ENCODE data around the gene MYZAP. TPM values are rescaled to one million over a fixed set of nuclear protein-coding genes. Genes with fewer than 3 reads are reported as not detected.

The MYZAP gene
- total RNA-seq, 1 donor: under 0.01 TPM

GRCh38 chr15:57606816-57607215 is 15.1 kb downstream of the MYZAP start:
- H3K9me3 ChIP-seq (ENCODE audit: low read depth, low read length): no peaks in the 10 kb centered on the region
- no peak for DNase-seq (ENCODE audit: insufficient read length, low spot score, missing footprints)
- H2AFZ ChIP-seq (ENCODE audit: low read length): no peak overlapping the region
- H3K27me3 ChIP-seq (ENCODE audit: insufficient read depth, low read length): peaks cover 12% of the 10 kb centered on the region
- H3K27ac ChIP-seq (ENCODE audit: low read depth, low read length): no peak overlapping the region
- no peaks in the 10 kb centered on the region for H3K79me2 ChIP-seq (ENCODE audit: insufficient read depth, low read length)
- peaks cover 20% of the 10 kb centered on the region for H3K4me1 ChIP-seq (ENCODE audit: insufficient read depth, low read length)
- no peak for TF ChIP-seq CTCF (IDR thresholded peaks at IDR 0.05; ENCODE audit: extremely low read depth, low read depth, low read length)
- H3K4me2 ChIP-seq (ENCODE audit: insufficient read depth, low read length): no peak overlapping the region
- no peak overlapping the region for H3K4me3 ChIP-seq (ENCODE audit: insufficient read depth, low read length)
- no peaks in the 10 kb centered on the region for H4K20me1 ChIP-seq (ENCODE audit: insufficient read depth, low read length)
- H3K36me3 ChIP-seq (ENCODE audit: insufficient read depth, low read length): no peaks in the 10 kb centered on the region

GRCh38 chr15:57607570-57608000 is 15.9 kb downstream of the MYZAP start:
- no peak for DNase-seq (ENCODE audit: insufficient read length, low spot score, missing footprints)
- no peaks in the 10 kb centered on the region for H3K36me3 ChIP-seq (ENCODE audit: insufficient read depth, low read length)
- peaks cover 23% of the 10 kb centered on the region for H3K4me1 ChIP-seq (ENCODE audit: insufficient read depth, low read length)
- H4K20me1 ChIP-seq (ENCODE audit: insufficient read depth, low read length): no peaks in the 10 kb centered on the region
- H2AFZ ChIP-seq (ENCODE audit: low read length): no peak overlapping the region
- peaks cover 7% of the 10 kb centered on the region for H3K27me3 ChIP-seq (ENCODE audit: insufficient read depth, low read length)
- no peaks in the 10 kb centered on the region for H3K79me2 ChIP-seq (ENCODE audit: insufficient read depth, low read length)
- H3K4me3 ChIP-seq (ENCODE audit: insufficient read depth, low read length): no peak overlapping the region
- no peak overlapping the region for H3K4me2 ChIP-seq (ENCODE audit: insufficient read depth, low read length)
- no peak for TF ChIP-seq CTCF (IDR thresholded peaks at IDR 0.05; ENCODE audit: extremely low read depth, low read depth, low read length)
- H3K9me3 ChIP-seq (ENCODE audit: low read depth, low read length): no peaks in the 10 kb centered on the region
- no peak overlapping the region for H3K27ac ChIP-seq (ENCODE audit: low read depth, low read length)

GRCh38 chr15:57609805-57610529 is 18.3 kb downstream of the MYZAP start:
- Histone ChIP-seq H3K79me2 (ENCODE audit: insufficient read depth, low read length) (no peaks in the 10 kb centered on the region), H2AFZ (ENCODE audit: low read length) (peak overlapping the region; percentile 25), H3K9me3 (ENCODE audit: low read depth, low read length) (no peaks in the 10 kb centered on the region), H3K27ac (ENCODE audit: low read depth, low read length) (peak overlapping the region; percentile 25), H4K20me1 (ENCODE audit: insufficient read depth, low read length) (no peaks in the 10 kb centered on the region), H3K27me3 (ENCODE audit: insufficient read depth, low read length) (peaks cover 7% of the 10 kb centered on the region), H3K4me2 (ENCODE audit: insufficient read depth, low read length) (peak overlapping the region; percentile 43), H3K4me1 (ENCODE audit: insufficient read depth, low read length) (peaks cover 23% of the 10 kb centered on the region), H3K4me3 (ENCODE audit: insufficient read depth, low read length) (no peak overlapping the region), H3K36me3 (ENCODE audit: insufficient read depth, low read length) (no peaks in the 10 kb centered on the region)
- DNase-seq (ENCODE audit: insufficient read length, low spot score, missing footprints): peak; percentile 79
- TF ChIP-seq CTCF (IDR thresholded peaks at IDR 0.05; ENCODE audit: extremely low read depth, low read depth, low read length): no peak

GRCh38 chr15:57611123-57611522 is 19.4 kb downstream of the MYZAP start:
- Histone ChIP-seq H3K9me3 (ENCODE audit: low read depth, low read length) (no peaks in the 10 kb centered on the region), H3K27me3 (ENCODE audit: insufficient read depth, low read length) (peaks cover 9% of the 10 kb centered on the region), H4K20me1 (ENCODE audit: insufficient read depth, low read length) (no peaks in the 10 kb centered on the region), H3K4me1 (ENCODE audit: insufficient read depth, low read length) (peaks cover 23% of the 10 kb centered on the region), H3K4me2 (ENCODE audit: insufficient read depth, low read length) (no peak overlapping the region), H3K27ac (ENCODE audit: low read depth, low read length) (no peak overlapping the region), H2AFZ (ENCODE audit: low read length) (no peak overlapping the region), H3K4me3 (ENCODE audit: insufficient read depth, low read length) (no peak overlapping the region), H3K36me3 (ENCODE audit: insufficient read depth, low read length) (no peaks in the 10 kb centered on the region), H3K79me2 (ENCODE audit: insufficient read depth, low read length) (no peaks in the 10 kb centered on the region)
- no peak for TF ChIP-seq CTCF (IDR thresholded peaks at IDR 0.05; ENCODE audit: extremely low read depth, low read depth, low read length)
- DNase-seq (ENCODE audit: insufficient read length, low spot score, missing footprints): no peak

All from osteoblast (primary cell).